ENCODE measurements around the gene R3HDM2.
A peak's percentile ranks its signal among the peaks of the same experiment; 100 is the strongest.

R3HDM2 gene

DNA sequence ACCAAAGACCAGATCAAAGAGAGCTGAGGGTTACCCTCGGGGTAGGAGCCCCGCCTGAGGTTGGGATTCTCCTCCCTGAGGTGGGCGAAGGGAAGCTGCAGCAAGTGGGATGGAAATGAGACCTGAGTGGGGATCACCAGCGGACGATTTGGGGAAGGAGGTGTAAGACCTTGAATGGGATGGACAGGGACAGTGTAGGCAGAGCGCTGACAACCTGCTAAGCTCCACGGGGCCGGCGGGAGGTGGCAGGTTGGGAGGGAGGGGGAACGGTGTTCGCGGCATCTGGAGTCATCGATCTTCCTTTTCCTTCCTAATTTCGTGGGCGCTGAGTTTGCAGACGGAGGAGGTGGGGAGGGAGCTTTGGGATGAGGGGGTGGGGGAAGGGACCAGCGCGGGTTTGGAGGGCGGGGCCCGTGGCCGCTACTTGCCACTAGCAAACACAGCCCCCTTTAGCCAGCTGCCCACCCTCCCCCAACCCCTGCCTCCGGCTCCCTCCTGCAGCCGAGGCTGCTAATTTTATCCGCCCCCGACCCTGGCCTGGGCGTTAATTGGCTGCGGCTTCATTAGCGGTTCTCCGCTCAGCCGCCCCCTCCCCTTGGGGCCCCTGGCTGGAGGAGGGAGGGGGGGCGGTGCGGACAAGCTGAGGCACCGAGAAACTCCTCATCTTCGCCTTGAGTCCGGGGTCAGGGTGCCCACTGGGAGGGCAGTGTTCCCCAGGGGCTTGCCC, 204.1 kb downstream of the R3HDM2 start:
- TF ChIP-seq POLR2A (IDR thresholded peaks at IDR 0.05; ENCODE audit: extremely low read depth, insufficient read length) (no peak), MYC (IDR thresholded peaks at IDR 0.05; ENCODE audit: low read depth, low read length) (no peak)
- TF ChIP-seq, protein P1, sequence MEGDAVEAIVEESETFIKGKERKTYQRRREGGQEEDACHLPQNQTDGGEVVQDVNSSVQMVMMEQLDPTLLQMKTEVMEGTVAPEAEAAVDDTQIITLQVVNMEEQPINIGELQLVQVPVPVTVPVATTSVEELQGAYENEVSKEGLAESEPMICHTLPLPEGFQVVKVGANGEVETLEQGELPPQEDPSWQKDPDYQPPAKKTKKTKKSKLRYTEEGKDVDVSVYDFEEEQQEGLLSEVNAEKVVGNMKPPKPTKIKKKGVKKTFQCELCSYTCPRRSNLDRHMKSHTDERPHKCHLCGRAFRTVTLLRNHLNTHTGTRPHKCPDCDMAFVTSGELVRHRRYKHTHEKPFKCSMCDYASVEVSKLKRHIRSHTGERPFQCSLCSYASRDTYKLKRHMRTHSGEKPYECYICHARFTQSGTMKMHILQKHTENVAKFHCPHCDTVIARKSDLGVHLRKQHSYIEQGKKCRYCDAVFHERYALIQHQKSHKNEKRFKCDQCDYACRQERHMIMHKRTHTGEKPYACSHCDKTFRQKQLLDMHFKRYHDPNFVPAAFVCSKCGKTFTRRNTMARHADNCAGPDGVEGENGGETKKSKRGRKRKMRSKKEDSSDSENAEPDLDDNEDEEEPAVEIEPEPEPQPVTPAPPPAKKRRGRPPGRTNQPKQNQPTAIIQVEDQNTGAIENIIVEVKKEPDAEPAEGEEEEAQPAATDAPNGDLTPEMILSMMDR (IDR thresholded peaks at IDR 0.05; ENCODE audit: low read depth, low read length) = no peak
- TF ChIP-seq, protein P2, sequence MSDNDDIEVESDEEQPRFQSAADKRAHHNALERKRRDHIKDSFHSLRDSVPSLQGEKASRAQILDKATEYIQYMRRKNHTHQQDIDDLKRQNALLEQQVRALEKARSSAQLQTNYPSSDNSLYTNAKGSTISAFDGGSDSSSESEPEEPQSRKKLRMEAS (IDR thresholded peaks at IDR 0.05; ENCODE audit: low read depth, low read length) = no peak
- peak; percentile 67 for DNase-seq (ENCODE audit: low read depth)
- H3K4me3 ChIP-seq (ENCODE audit: low read depth, low read length) = no peak overlapping the region

DNA sequence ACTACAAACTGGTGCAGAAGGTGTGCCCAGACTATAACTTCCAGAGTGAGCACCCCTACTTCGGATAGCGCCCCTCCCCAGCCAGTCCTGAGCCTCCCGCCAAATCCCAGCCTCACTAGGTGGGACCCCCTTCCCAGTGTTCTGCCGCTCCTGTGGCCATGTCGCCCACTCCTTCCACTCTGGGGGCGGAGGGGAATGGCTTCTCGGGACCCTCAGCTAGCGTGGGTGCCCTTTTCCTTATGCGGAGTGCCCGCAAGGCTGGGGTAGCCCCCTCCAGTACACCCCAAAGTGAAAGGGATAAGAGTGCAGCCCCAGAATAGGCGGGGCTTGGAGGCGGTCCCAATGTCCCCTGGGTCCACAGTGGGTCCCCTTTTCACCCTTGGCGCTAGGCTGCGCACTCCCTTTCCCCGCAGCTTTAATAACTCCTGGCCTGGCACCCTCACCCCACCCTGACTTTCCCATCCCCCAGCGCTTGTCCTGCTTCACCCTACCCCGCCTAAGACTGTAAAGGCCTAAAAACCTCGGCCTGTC, 205.1 kb downstream of the R3HDM2 start:
- no peak overlapping the region for H3K4me3 ChIP-seq (ENCODE audit: low read depth, low read length)
- TF ChIP-seq MYC (IDR thresholded peaks at IDR 0.05; ENCODE audit: low read depth, low read length) = no peak
- no peak for TF ChIP-seq POLR2A (IDR thresholded peaks at IDR 0.05; ENCODE audit: extremely low read depth, insufficient read length)
- TF ChIP-seq, protein P1 (IDR thresholded peaks at IDR 0.05; ENCODE audit: low read depth, low read length) = no peak
- TF ChIP-seq, protein P2 (IDR thresholded peaks at IDR 0.05; ENCODE audit: low read depth, low read length) = no peak
- no peak for DNase-seq (ENCODE audit: low read depth)

DNA sequence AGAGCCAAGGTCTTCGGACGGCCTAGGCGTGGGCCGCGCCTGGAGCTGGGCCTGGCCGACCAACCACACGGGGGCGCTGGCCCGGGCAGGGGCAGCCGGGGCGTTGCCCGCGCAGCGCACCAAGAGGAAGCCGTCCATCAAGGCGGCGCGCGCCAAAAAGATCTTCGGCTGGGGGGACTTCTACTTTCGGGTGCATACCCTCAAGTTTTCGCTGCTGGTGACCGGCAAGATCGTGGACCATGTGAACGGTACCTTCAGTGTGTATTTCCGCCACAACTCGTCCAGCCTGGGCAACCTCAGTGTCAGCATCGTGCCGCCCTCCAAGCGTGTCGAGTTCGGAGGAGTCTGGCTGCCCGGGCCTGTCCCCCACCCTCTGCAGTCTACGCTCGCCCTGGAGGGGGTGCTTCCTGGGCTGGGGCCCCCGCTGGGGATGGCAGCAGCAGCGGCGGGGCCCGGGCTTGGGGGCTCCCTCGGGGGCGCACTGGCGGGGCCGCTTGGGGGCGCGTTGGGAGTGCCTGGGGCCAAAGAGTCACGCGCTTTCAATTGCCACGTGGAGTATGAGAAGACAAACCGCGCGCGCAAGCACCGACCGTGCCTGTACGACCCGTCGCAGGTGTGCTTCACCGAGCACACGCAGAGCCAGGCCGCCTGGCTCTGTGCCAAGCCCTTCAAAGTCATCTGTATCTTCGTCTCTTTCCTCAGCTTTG, 205.7 kb downstream of the R3HDM2 start:
- no peak overlapping the region for H3K4me3 ChIP-seq (ENCODE audit: low read depth, low read length)
- peak; percentile 54 for DNase-seq (ENCODE audit: low read depth)
- no peak for TF ChIP-seq MYC (IDR thresholded peaks at IDR 0.05; ENCODE audit: low read depth, low read length)
- TF ChIP-seq, protein P1 (IDR thresholded peaks at IDR 0.05; ENCODE audit: low read depth, low read length) = peak; percentile 55

DNA sequence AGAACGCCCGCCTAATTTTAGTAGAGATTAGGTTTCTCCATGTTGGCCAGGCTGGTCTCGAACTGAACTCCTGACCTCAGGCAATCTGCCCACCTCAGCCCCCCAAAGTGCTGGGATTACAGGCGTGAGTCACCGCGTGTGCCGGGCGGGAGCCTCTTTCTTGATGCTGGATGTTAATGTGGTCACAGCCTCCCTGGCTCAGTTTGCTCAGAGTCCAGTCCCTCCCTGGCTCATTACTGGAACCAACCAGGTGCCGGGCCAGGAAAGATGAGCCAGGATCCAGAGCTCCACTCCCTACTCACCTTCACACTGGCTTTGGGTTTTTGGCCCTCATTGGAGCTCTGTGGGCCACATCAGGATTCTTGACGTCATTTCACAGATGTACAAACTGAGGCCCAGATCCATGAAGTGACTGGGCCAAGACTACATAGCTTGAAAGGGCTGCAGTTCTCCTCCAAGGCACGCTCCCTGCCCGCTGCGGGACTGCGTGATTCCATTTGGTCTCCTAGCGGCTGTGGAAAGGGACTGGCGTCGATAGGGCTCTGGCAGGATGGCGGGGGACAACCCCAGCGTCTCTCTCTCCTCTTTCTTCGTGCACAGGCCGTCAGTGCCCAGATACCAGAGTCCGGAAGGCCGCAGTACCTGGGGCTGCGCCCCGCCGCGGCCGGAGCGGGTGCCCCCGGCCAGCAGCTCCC, 206.4 kb downstream of the R3HDM2 start:
- H3K4me3 ChIP-seq (ENCODE audit: low read depth, low read length) = no peak overlapping the region
- TF ChIP-seq, protein P1 (IDR thresholded peaks at IDR 0.05; ENCODE audit: low read depth, low read length) = no peak
- TF ChIP-seq MYC (IDR thresholded peaks at IDR 0.05; ENCODE audit: low read depth, low read length) = no peak
- TF ChIP-seq POLR2A (IDR thresholded peaks at IDR 0.05; ENCODE audit: extremely low read depth, insufficient read length) = no peak
- TF ChIP-seq, protein P2 (IDR thresholded peaks at IDR 0.05; ENCODE audit: low read depth, low read length) = no peak
- DNase-seq (ENCODE audit: low read depth) = no peak

DNA sequence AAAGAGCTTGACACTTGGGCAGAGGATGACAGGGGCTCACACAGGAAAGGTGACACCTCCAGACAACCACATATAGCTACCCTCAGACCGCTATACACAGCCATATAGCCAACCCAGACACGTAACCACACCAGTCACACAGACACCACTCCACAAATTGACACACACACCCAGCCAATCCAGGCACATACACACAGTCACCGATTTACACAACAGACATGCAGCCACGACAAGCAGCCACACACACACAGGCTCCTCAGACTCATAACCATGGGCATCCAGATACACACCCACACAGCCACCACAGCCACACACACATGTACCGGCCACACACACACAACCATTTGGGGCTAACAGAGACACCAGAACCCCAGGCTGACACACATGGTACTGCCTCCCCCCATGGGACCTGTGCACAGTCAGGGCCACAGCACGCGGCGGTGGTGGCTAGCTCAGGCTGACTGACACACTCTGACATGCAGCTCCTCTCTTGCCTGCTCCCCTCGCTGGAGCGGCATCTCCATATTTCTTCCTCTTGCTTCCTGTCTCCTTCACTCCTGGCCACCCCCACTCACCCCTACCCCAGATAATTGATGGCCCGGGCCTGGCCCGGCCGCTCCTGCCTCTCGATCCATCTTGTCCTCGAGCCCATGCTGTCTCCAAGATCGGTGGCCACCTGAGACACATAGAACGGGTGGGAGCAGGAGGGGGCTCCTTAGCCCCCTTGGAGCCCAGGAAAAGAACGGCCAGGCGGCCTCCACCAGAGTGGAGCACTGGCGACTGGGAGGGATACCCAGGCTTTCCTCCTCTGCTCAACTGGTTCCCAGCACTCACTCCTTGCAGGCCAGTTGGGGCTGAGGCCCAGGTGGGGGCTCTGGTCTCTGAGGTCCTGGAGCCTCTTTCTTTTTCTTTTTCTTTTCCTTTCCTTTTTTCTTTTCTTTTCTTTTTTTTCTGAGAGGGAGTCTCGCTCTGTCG, 207.4 kb downstream of the R3HDM2 start:
- TF ChIP-seq, protein P2 (IDR thresholded peaks at IDR 0.05; ENCODE audit: low read depth, low read length) = no peak
- TF ChIP-seq POLR2A (IDR thresholded peaks at IDR 0.05; ENCODE audit: extremely low read depth, insufficient read length) = no peak
- TF ChIP-seq MYC (IDR thresholded peaks at IDR 0.05; ENCODE audit: low read depth, low read length) = no peak
- TF ChIP-seq, protein P1 (IDR thresholded peaks at IDR 0.05; ENCODE audit: low read depth, low read length) = no peak
- H3K4me3 ChIP-seq (ENCODE audit: low read depth, low read length) = no peak overlapping the region
- no peak for DNase-seq (ENCODE audit: low read depth)
